Neural cell (in vitro differentiated cells): ENCODE results near the gene GRWD1. TPM values are rescaled to one million over a fixed set of nuclear protein-coding genes. Genes with fewer than 3 reads are reported as not detected.

ENCODE experiments used
- H2AFZ ChIP-seq: fragments of 200-600, 300-800 bp; sonication (generic), shearing (Covaris generic); 2 replicates; pipeline ENCODE4 v1.6.0; 2014; ENCODE audit warnings: low read depth, mild to moderate bottlenecking, antibody characterized with exemption, low read length, moderate library complexity
- H3F3A ChIP-seq: fragments of 200-600 bp; shearing (Covaris generic); 2 replicates; pipeline ENCODE4 v1.6.1; 2016; ENCODE audit warnings: mild to moderate bottlenecking, moderate library complexity, mixed read lengths, antibody characterized with exemption, low read length; ENCODE audit not compliant: insufficient read depth, poor library complexity, severe bottlenecking
- H3K27ac ChIP-seq: fragments of 200-600, 300-800 bp; sonication (generic), shearing (Covaris generic); 2 replicates; pipeline ENCODE4 v1.5.1; 2014; ENCODE audit warnings: mild to moderate bottlenecking, low read length, moderate library complexity
- H3K27me3 ChIP-seq: fragments of 300-800, 200-600 bp; sonication (generic), shearing (Covaris generic); 2 replicates; pipeline ENCODE4 v1.6.0; 2014; ENCODE audit warnings: mild to moderate bottlenecking, low read depth, low read length, moderate library complexity; ENCODE audit not compliant: insufficient read depth
- H3K36me3 ChIP-seq: fragments of 300-800, 200-600 bp; sonication (generic), shearing (Covaris generic); 2 replicates; pipeline ENCODE4 v1.5.1; 2014; ENCODE audit warnings: mild to moderate bottlenecking, antibody characterized with exemption, low read length, moderate library complexity; ENCODE audit not compliant: insufficient read depth
- H3K4me2 ChIP-seq: fragments of 300-800, 200-600 bp; sonication (generic), shearing (Covaris generic); 2 replicates; pipeline ENCODE4 v1.6.0; 2014; ENCODE audit warnings: mild to moderate bottlenecking, low read length
- H3K4me3 ChIP-seq: fragments of 300-800, 200-600 bp; sonication (generic), shearing (Covaris generic); 2 replicates; pipeline ENCODE4 v1.5.1; 2014; ENCODE audit warnings: mild to moderate bottlenecking, low read length, moderate library complexity
- H3K79me2 ChIP-seq: fragments of 200-600 bp; shearing (Covaris generic); replicated peaks from 2 replicates; pipeline ENCODE4 v1.6.0; 2014; ENCODE audit warnings: mild to moderate bottlenecking, low read length, moderate library complexity; ENCODE audit not compliant: insufficient read depth
- H3K9ac ChIP-seq: fragments of 300-800, 200-600 bp; sonication (generic), shearing (Covaris generic); 2 replicates; pipeline ENCODE4 v1.6.1; 2016; ENCODE audit warnings: mild to moderate bottlenecking, low read length, mixed read lengths
- H3K9me2 ChIP-seq: fragments of 200-600 bp; shearing (Covaris generic); 2 replicates; pipeline ENCODE4 v1.6.1; 2016; ENCODE audit warnings: mild to moderate bottlenecking, low read length, mixed read lengths; ENCODE audit not compliant: insufficient read depth
- H3K9me3 ChIP-seq: fragments of 200-600, 300-800 bp; sonication (generic), shearing (Covaris generic); 2 replicates; pipeline ENCODE4 v1.6.1; 2016; ENCODE audit warnings: mild to moderate bottlenecking, mixed run types, low read length, moderate library complexity, mixed read lengths
- H4K20me1 ChIP-seq: fragments of 200-600 bp; shearing (Covaris generic); 2 replicates; pipeline ENCODE4 v1.6.1; 2016; ENCODE audit warnings: mild to moderate bottlenecking, mixed run types; ENCODE audit not compliant: insufficient read depth
- CTCF ChIP-seq: fragments of 450-650 bp; IDR thresholded peaks from 2 replicates; pipeline ENCODE4 v1.5.1; 2014; ENCODE audit warnings: antibody characterized with exemption, mild to moderate bottlenecking, moderate library complexity; ENCODE audit not compliant: poor library complexity, severe bottlenecking
- EP300 ChIP-seq: fragments of 450-650 bp; conservative IDR thresholded peaks from 2 replicates; pipeline ENCODE4 v1.6.1; 2014; ENCODE audit warnings: antibody characterized with exemption, mild to moderate bottlenecking, moderate library complexity; ENCODE audit not compliant: poor library complexity, severe bottlenecking
- EZH2 ChIP-seq: fragments of 200-600, 300-800 bp; shearing (Covaris generic), sonication (generic); IDR thresholded peaks from 2 replicates; pipeline ENCODE4 v1.6.1; 2014; ENCODE audit warnings: antibody characterized with exemption, low read length, borderline replicate concordance, mild to moderate bottlenecking; ENCODE audit not compliant: insufficient read depth, poor library complexity, severe bottlenecking
- MXI1 ChIP-seq: fragments of 450-650 bp; conservative IDR thresholded peaks from 2 replicates; pipeline ENCODE4 v1.6.1; 2014; ENCODE audit warnings: antibody characterized with exemption, mild to moderate bottlenecking; ENCODE audit not compliant: poor library complexity, severe bottlenecking
- POLR2AphosphoS5 ChIP-seq: IDR thresholded peaks from 2 replicates; pipeline ENCODE4 v1.6.1; 2012
- RAD21 ChIP-seq: fragments of 450-650 bp; conservative IDR thresholded peaks from 2 replicates; pipeline ENCODE4 v1.6.1; 2014; ENCODE audit warnings: antibody characterized with exemption, mild to moderate bottlenecking, moderate library complexity
- REST ChIP-seq: IDR thresholded peaks from 2 replicates; pipeline ENCODE4 v1.6.1; 2012; ENCODE audit warnings: borderline replicate concordance
- SMC3 ChIP-seq: fragments of 450-650 bp; conservative IDR thresholded peaks from 2 replicates; pipeline ENCODE4 v1.6.1; 2014; ENCODE audit warnings: antibody characterized with exemption, mild to moderate bottlenecking, moderate library complexity; ENCODE audit not compliant: poor library complexity
- TAF1 ChIP-seq: IDR thresholded peaks from 2 replicates; pipeline ENCODE4 v1.6.1; 2012; ENCODE audit warnings: low read depth
- polyA plus RNA-seq: library from polyadenylated mRNA; depleted of rRNA; stranded (reverse); fragments of >200 nt; gene quantifications from 2 replicates; pipeline ENCODE4 v1.2.3, GENCODE V29; 2014

Gene GRWD1
- polyA plus RNA-seq, 1 donor from 2014 or later, result 11.8 TPM

- no peaks in the 10 kb centered on the region for H3F3A ChIP-seq
- H4K20me1 ChIP-seq, result no peaks in the 10 kb centered on the region
- H3K4me2 ChIP-seq, result no peak overlapping the region
- no peak overlapping the region for H3K4me3 ChIP-seq
- no peaks in the 10 kb centered on the region for H3K36me3 ChIP-seq
- TF ChIP-seq RAD21, result no peak
- no peak for TF ChIP-seq EZH2
- TF ChIP-seq TAF1, result no peak
- TF ChIP-seq POLR2AphosphoS5, result no peak
- no peak for TF ChIP-seq SMC3
- no peak overlapping the region for H3K27ac ChIP-seq
- no peak overlapping the region for H2AFZ ChIP-seq
- H3K9me2 ChIP-seq, result no peaks in the 10 kb centered on the region
- no peak overlapping the region for H3K9ac ChIP-seq
- H3K79me2 ChIP-seq, result peaks cover 6% of the 10 kb centered on the region
- no peaks in the 10 kb centered on the region for H3K27me3 ChIP-seq
- H3K9me3 ChIP-seq, result no peaks in the 10 kb centered on the region
Observed at GRCh38 chr19:48443256-48443655, 2.5 kb upstream of the GRWD1 start.

DNA sequence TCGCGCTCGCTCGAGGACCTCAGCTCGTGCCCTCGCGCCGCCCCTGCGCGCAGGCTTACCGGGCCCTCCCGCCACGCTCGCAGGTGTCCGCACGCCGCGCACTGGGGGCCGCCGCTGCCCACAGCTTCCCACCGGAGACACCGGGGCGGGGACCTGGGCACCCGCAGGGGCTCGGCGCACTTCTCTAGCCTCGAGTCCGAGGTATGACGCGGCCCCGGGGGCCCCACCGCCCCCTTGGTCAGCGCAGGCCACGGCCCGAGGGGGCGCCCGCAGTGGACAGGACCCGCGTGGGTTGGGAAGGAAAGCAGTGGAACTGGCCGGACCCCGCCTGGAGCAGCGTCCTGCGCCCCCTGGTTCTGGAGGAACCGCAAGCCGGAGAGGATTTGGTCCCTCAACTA lies 2.1 kb upstream of the GRWD1 start:
- Histone ChIP-seq H2AFZ (no peak overlapping the region), H3K9me2 (no peaks in the 10 kb centered on the region), H3K27me3 (no peaks in the 10 kb centered on the region), H3K4me2 (no peak overlapping the region), H3K9ac (peak overlapping the region; percentile 73), H3K4me3 (no peak overlapping the region), H4K20me1 (no peaks in the 10 kb centered on the region), H3F3A (no peaks in the 10 kb centered on the region), H3K9me3 (no peaks in the 10 kb centered on the region), H3K36me3 (no peaks in the 10 kb centered on the region), H3K79me2 (peaks cover 6% of the 10 kb centered on the region), H3K27ac (peak overlapping the region; percentile 93)
- TF ChIP-seq EP300 (no peak), SMC3 (no peak), REST (no peak), POLR2AphosphoS5 (no peak), RAD21 (no peak), TAF1 (no peak), CTCF (no peak), MXI1 (no peak), EZH2 (no peak)
